GM12878 (cell line): ENCODE results near the gene SLIT2. TPM values are rescaled to one million over a fixed set of nuclear protein-coding genes. Genes with fewer than 3 reads are reported as not detected.

ENCODE experiments used
- ATAC-seq: fragments of 200-7000 bp; cut with Tn5 transposase; 3 replicates; pipeline ENCODE4 v1.9.1; 2020; ENCODE audit warnings: mild to moderate bottlenecking, moderate library complexity
- BruUV-seq: library from RNA; stranded (reverse); fragments of 400-500 nt; replicated peaks from 2 replicates; lab custom pipeline; 2021; lab: Mats Ljungman, UMichigan
- CTCF ChIA-PET: fragments of 300-600 bp; sonication (Branson Sonifier 250); formaldehyde crosslinking; extraction: SDS; loops from one replicate; lab custom pipeline; 2021; ENCODE audit warnings: inconsistent platforms; lab: Yijun Ruan, JAX
- POLR2A ChIA-PET: fragments of 350-600 bp; formaldehyde crosslinking; extraction: SDS; loops from one replicate; lab custom pipeline; 2021; ENCODE audit warnings: inconsistent platforms; lab: Charles Lee
- RAD21 ChIA-PET: fragments of 300-600 bp; sonication (Branson Sonifier 250); formaldehyde crosslinking; loops from one replicate; lab custom pipeline; 2023; ENCODE audit warnings: antibody characterized with exemption; ENCODE audit not compliant: unreplicated experiment; lab: Charles Lee
- SMC1A ChIA-PET: fragments of 300-600 bp; sonication (Branson Sonifier 250); formaldehyde crosslinking; loops from one replicate; lab custom pipeline; 2023; ENCODE audit not compliant: unreplicated experiment, uncharacterized antibody; lab: Charles Lee
- DNase-seq: peaks from one replicate; pipeline ENCODE4 v3.0.0-alpha.2; 2011; ENCODE audit warnings: low read depth, low spot score
- FAIRE-seq: peaks from 3 replicates; lab custom pipeline; 2011; peaks lifted over from hg19 to GRCh38; lab: Jason Lieb, UNC
- H2AFZ ChIP-seq: 2 replicates; pipeline ENCODE4 v1.6.0; 2011; ENCODE audit warnings: low read depth, low read length, control low read depth; ENCODE audit not compliant: control insufficient read depth
- H3K27ac ChIP-seq: 2 replicates; pipeline ENCODE4 v1.5.1; 2011; ENCODE audit warnings: control low read depth; ENCODE audit not compliant: control insufficient read depth, insufficient read depth
- H3K27me3 ChIP-seq, 2 experiments: replicated peaks in 1 of 2; 2 replicates each; pipeline versions ENCODE4 v1.6.0 to v1.6.1; 2011; ENCODE audit warnings: low read length in 1 of 2; ENCODE audit not compliant: control insufficient read depth in 2 of 2, insufficient read depth in 2 of 2
- H3K36me3 ChIP-seq, 2 experiments: 2 replicates each; pipeline ENCODE4 v1.5.1; 2011; ENCODE audit warnings: low read length in 1 of 2; ENCODE audit not compliant: control insufficient read depth in 2 of 2, insufficient read depth in 2 of 2
- H3K4me1 ChIP-seq: 2 replicates; pipeline ENCODE4 v1.6.1; 2011; ENCODE audit warnings: mild to moderate bottlenecking, low read length, moderate library complexity, mixed read lengths; ENCODE audit not compliant: control insufficient read depth, insufficient read depth
- H3K4me2 ChIP-seq: 2 replicates; pipeline ENCODE4 v1.6.0; 2011; ENCODE audit warnings: control low read depth; ENCODE audit not compliant: control insufficient read depth, insufficient read depth
- H3K4me3 ChIP-seq: fragments of 200-600 bp; sonication (generic); 2 replicates; pipeline ENCODE4 v1.5.1; 2016
- H3K79me2 ChIP-seq: 2 replicates; pipeline ENCODE4 v1.6.0; 2011; ENCODE audit warnings: low read length; ENCODE audit not compliant: control insufficient read depth, insufficient read depth
- H3K9ac ChIP-seq: 2 replicates; pipeline ENCODE4 v1.8.0; 2011; ENCODE audit warnings: low read length, control low read depth, mixed read lengths; ENCODE audit not compliant: control insufficient read depth, insufficient read depth
- H3K9me3 ChIP-seq: replicated peaks from 3 replicates; pipeline ENCODE4 v1.5.1; 2011; ENCODE audit warnings: mild to moderate bottlenecking, low read length; ENCODE audit not compliant: control insufficient read depth, insufficient read depth
- H4K20me1 ChIP-seq: 2 replicates; pipeline ENCODE4 v1.6.0; 2011; ENCODE audit not compliant: control insufficient read depth, insufficient read depth
- BCL11A ChIP-seq: IDR thresholded peaks from 2 replicates; pipeline ENCODE4 v1.6.1; 2011; ENCODE audit warnings: low read depth, low read length
- CTCF ChIP-seq, 3 experiments: IDR thresholded peaks in 2 of 3; conservative IDR thresholded peaks in 1 of 3; 2 replicates each; pipeline ENCODE4 v1.5.1; 2011; ENCODE audit warnings: low read depth in 3 of 3, low read length in 3 of 3, mild to moderate bottlenecking in 3 of 3, control low read depth in 2 of 3, moderate library complexity in 2 of 3, inconsistent platforms in 1 of 3, mixed read lengths in 1 of 3; ENCODE audit not compliant: control insufficient read depth in 2 of 3, insufficient read depth in 1 of 3; ENCODE audit errors: extremely low read depth in 1 of 3
- FOXM1 ChIP-seq: IDR thresholded peaks from 2 replicates; pipeline ENCODE4 v1.6.1; 2012; ENCODE audit warnings: low read depth, mild to moderate bottlenecking, inconsistent platforms, low read length, moderate library complexity
- GATAD2B ChIP-seq: fragments of 450-650 bp; conservative IDR thresholded peaks from 2 replicates; pipeline ENCODE4 v1.6.1; 2017; ENCODE audit warnings: low read depth, mild to moderate bottlenecking, moderate library complexity
- MYC ChIP-seq: IDR thresholded peaks from 2 replicates; pipeline ENCODE4 v1.6.1; 2011; ENCODE audit warnings: mild to moderate bottlenecking, low read length, moderate library complexity, inconsistent platforms; ENCODE audit not compliant: insufficient read depth, insufficient replicate concordance, insufficient read length, severe bottlenecking
- RAD21 ChIP-seq: IDR thresholded peaks from 2 replicates; pipeline ENCODE4 v1.6.1; 2011; ENCODE audit warnings: mild to moderate bottlenecking, low read depth, low read length, moderate library complexity; ENCODE audit not compliant: insufficient read depth
- SMC3 ChIP-seq: IDR thresholded peaks from 2 replicates; pipeline ENCODE4 v1.6.1; 2011; ENCODE audit warnings: low read length, improper control_type of control experiment, borderline replicate concordance
- TCF12 ChIP-seq: IDR thresholded peaks from 2 replicates; pipeline ENCODE4 v1.6.1; 2011; ENCODE audit warnings: low read depth, mild to moderate bottlenecking, low read length
- ZBTB33 ChIP-seq: fragments of 450-650 bp; IDR thresholded peaks from 2 replicates; pipeline ENCODE4 v1.6.1; 2017; ENCODE audit warnings: mild to moderate bottlenecking
- WGBS: methylation state at CpG from one replicate; pipeline ENCODE4 v1.1.6; 2016; ENCODE audit warnings: low lambda C conversion rate; ENCODE audit not compliant: insufficient replicate concordance, insufficient coverage; ENCODE audit errors: missing lambda C conversion rate; 5-methylcytosine and 5-hydroxymethylcytosine counted together
- in situ Hi-C: fragments of 300-500 bp; cut with MboI; formaldehyde crosslinking; loops from 9 replicates; pipeline ENCODE4 v1.14.3; 2018; ENCODE audit warnings: mixed read lengths
- intact Hi-C: fragments of 100-400 bp; cut with micrococcal nuclease; formaldehyde crosslinking; loops from one replicate; pipeline ENCODE4 v1.14.2; 2022; ENCODE audit not compliant: unreplicated experiment
- polyA plus RNA-seq, 11 experiments: library from polyadenylated mRNA; depleted of rRNA in 4 of 11; unstranded in 6 of 11; stranded (reverse) in 5 of 11; fragments of >200 nt; fragmentation: Nextera tagmentation in 4 of 11; fragmentation: Illumina TruSeq in 1 of 11; extraction: Ambion mirVana in 4 of 11; extraction: Trizol in 1 of 11; gene quantifications; 1 replicate in 1 of 11; 2 replicates in 10 of 11; pipeline versions ENCODE4 v1.2.1 to v1.2.3, GENCODE V29; 2011 to 2016; ENCODE audit warnings: inconsistent platforms in 2 of 11, missing spikeins in 2 of 11, low read depth in 1 of 11
- total RNA-seq, 4 experiments: library from RNA; depleted of rRNA in 3 of 4; stranded (reverse); fragments of >200 nt in 3 of 4; fragmentation: Illumina TruSeq in 1 of 4; extraction: Trizol in 1 of 4; gene quantifications; 2 replicates each; pipeline versions ENCODE4 v1.2.1 to v1.2.3, GENCODE V29; 2013 to 2021

Gene SLIT2
- total and polyA plus RNA-seq, 10 of the 15 experiments (the other 5 are each of a cell fraction or from before 2014, with no cell fraction given): 0.01 to 0.05 TPM; not detected in 8

- in situ Hi-C loops (loop anchor here (25.0 kb wide), 1 partner anchor 1551 kb away; no protein-coding TSS in a partner anchor), intact Hi-C loops (no loop called here)
- Histone ChIP-seq H3K27me3 (no peaks in the 10 kb centered on the region), H3K27ac (no peak overlapping the region), H2AFZ (no peak overlapping the region), H3K4me2 (no peak overlapping the region), H3K9me3 (no peaks in the 10 kb centered on the region), H3K4me3 (no peak overlapping the region), H3K79me2 (no peaks in the 10 kb centered on the region), H3K9ac (no peak overlapping the region), H4K20me1 (no peaks in the 10 kb centered on the region), H3K36me3 (no peaks in the 10 kb centered on the region), H3K4me1 (no peaks in the 10 kb centered on the region)
- no peak for DNase-seq
- 45% methylated on average over 3 of the region's 3 CpGs for WGBS
- no TSS peak for BruUV-seq
- RAD21 ChIA-PET: no interaction called here
- FAIRE-seq: no peak
- POLR2A ChIA-PET: no interaction called here
- SMC1A ChIA-PET: no interaction called here
- ATAC-seq: no peak
- TF ChIP-seq BCL11A (no peak), ZBTB33 (no peak)
- TF ChIP-seq, all 136 proteins: peak for 0
- CTCF ChIA-PET: interaction anchor here (0.6 kb wide), 1 partner anchor 24 kb away, joined by 3 read pairs; no protein-coding TSS in a partner anchor
Observed at GRCh38 chr4:20237894-20238537, 13.7 kb upstream of the SLIT2 start.

GRCh38 chr4:20248155-20248558, 3.5 kb upstream of the SLIT2 start:
- H3K36me3 ChIP-seq: no peaks in the 10 kb centered on the region
- no peak overlapping the region for H3K9ac ChIP-seq
- RAD21 ChIA-PET: interaction anchor here (1.1 kb wide), 1 partner anchor 10 kb away, joined by 4 read pairs; no protein-coding TSS in a partner anchor
- H3K4me3 ChIP-seq: no peak overlapping the region
- intact Hi-C loops: loop anchor here (2.0 to 5.0 kb wide), 2 partner anchors 1026 to 1559 kb away; no protein-coding TSS in a partner anchor
- 1% methylated on average over 3 of the region's 3 CpGs for WGBS
- H3K4me2 ChIP-seq: no peak overlapping the region
- SMC1A ChIA-PET: interaction anchor here (1.0 to 1.8 kb wide), 4 partner anchors 93 to 1025 kb away, joined by 3 to 6 read pairs (median 4); no protein-coding TSS in a partner anchor
- BruUV-seq: no TSS peak
- peaks cover 2 to 5% of the 10 kb centered on the region in 2 experiments; a peak in 2 of 4 replicates for H3K27me3 ChIP-seq
- H3K4me1 ChIP-seq: no peaks in the 10 kb centered on the region
- in situ Hi-C loops: loop anchor here (25.0 kb wide), 1 partner anchor 1561 kb away; no protein-coding TSS in a partner anchor
- CTCF ChIA-PET: interaction anchor here (0.7 to 1.7 kb wide), 16 partner anchors 10 to 1560 kb away, joined by 3 to 13 read pairs (median 4); no protein-coding TSS in a partner anchor
- no peak for DNase-seq
- H3K27ac ChIP-seq: no peak overlapping the region
- POLR2A ChIA-PET: no interaction called here
- ATAC-seq: peak; percentile 66
- FAIRE-seq: peak; percentile 54
- no peak overlapping the region for H2AFZ ChIP-seq
- H4K20me1 ChIP-seq: no peaks in the 10 kb centered on the region
- H3K79me2 ChIP-seq: no peaks in the 10 kb centered on the region
- no peaks in the 10 kb centered on the region; the same call in 2 of the 3 replicates for H3K9me3 ChIP-seq
- TF ChIP-seq TCF12 (no peak), MYC (no peak), SMC3 (peak; percentile 41; the same call in 1 of the 2 replicates), FOXM1 (no peak), CTCF (IDR thresholded peaks at IDR 0.05 in 2 of 3, conservative IDR thresholded peaks at IDR 0.05 in 1 of 3; ENCODE audit: control insufficient read depth in 2 of 3, extremely low read depth in 1 of 3, insufficient read depth in 1 of 3, low read depth in 3 of 3, low read length in 3 of 3) (peak; percentile 44 to 50 (median 47)), RAD21 (peak; percentile 54), GATAD2B (no peak)
